Adrenal gland (tissue), 5 donors: ENCODE data around the gene NAA38.

Experiments used
- POLR2A ChIP-seq, 2 donors: fragments of 450-650 bp; IDR thresholded peaks; one replicate each; pipeline ENCODE4 v1.6.1; 2017; ENCODE audit warnings: antibody characterized with exemption in 2 of 2, mild to moderate bottlenecking in 2 of 2, moderate library complexity in 1 of 2
- TF ChIP-seq, protein P1 (sequence below), 6 experiments: fragments of 450-650 bp in 4 of 6; fragments of 200-600 bp in 2 of 6; sonication (generic) in 1 of 6; IDR thresholded peaks; 1 replicate in 5 of 6; 2 replicates in 1 of 6; pipeline versions ENCODE4 v1.5.1 to v1.8.0; 2016 to 2021; ENCODE audit warnings: antibody characterized with exemption in 6 of 6, mild to moderate bottlenecking in 2 of 6, moderate library complexity in 1 of 6
- donor health status: DM: no; HTN: no; CAD: no.

DNA sequence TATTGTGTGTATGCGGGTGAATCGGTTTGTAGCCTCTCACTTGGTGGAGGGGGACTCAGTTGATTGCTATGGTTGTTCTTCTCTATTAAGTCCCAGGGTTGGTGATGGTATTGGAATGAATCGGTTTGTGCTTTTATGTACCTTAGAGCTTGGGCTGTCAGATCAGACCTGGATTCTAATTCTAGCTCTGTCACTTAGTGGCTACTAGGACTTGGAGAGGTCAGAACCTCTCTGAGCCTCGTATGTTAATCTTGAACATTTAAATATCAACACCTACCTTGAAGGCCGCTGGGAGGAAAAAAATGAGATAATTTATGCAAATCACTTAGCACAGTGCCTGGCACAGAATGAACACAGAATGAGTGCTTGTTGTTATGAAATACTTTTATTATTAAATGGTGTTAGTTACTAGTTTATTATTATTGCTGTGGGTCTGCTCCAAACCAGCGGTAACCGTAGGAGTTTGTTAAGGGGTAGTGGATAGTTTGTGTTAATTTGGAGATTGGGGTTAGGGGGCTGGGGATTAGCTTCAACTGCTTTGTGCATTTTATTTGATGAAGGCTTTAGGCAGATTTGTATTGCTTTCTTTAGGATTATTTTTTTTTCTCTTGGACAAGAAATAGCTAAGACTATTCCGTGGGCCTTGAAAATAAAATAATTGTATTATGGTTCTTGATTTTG is 19.8 kb downstream of the NAA38 start:
- TF ChIP-seq, protein P1, sequence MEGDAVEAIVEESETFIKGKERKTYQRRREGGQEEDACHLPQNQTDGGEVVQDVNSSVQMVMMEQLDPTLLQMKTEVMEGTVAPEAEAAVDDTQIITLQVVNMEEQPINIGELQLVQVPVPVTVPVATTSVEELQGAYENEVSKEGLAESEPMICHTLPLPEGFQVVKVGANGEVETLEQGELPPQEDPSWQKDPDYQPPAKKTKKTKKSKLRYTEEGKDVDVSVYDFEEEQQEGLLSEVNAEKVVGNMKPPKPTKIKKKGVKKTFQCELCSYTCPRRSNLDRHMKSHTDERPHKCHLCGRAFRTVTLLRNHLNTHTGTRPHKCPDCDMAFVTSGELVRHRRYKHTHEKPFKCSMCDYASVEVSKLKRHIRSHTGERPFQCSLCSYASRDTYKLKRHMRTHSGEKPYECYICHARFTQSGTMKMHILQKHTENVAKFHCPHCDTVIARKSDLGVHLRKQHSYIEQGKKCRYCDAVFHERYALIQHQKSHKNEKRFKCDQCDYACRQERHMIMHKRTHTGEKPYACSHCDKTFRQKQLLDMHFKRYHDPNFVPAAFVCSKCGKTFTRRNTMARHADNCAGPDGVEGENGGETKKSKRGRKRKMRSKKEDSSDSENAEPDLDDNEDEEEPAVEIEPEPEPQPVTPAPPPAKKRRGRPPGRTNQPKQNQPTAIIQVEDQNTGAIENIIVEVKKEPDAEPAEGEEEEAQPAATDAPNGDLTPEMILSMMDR (IDR thresholded peaks at IDR 0.05), result no peak
- TF ChIP-seq POLR2A (IDR thresholded peaks at IDR 0.05), result no peak
